Sigmoid colon (tissue), 7 donors: ENCODE results near the gene TAOK1. TPM values are rescaled to one million over a fixed set of nuclear protein-coding genes. Genes with fewer than 3 reads are reported as not detected.

Source experiments
- DNase-seq: peaks from one replicate; pipeline ENCODE4 v3.0.0-alpha.2; 2019
- H3K27ac ChIP-seq, 4 donors: fragments of 200-600 bp; sonication (generic); one replicate each; pipeline ENCODE4 v1.5.1; 2016 to 2019; ENCODE audit warnings: mild to moderate bottlenecking in 1 of 4
- H3K27me3 ChIP-seq, 3 donors: fragments of 200-600 bp; sonication (generic); one replicate each; pipeline ENCODE4 v1.5.1; 2019; ENCODE audit warnings: mild to moderate bottlenecking in 1 of 3
- H3K36me3 ChIP-seq, 4 donors: fragments of 200-600 bp; sonication (generic); one replicate each; pipeline ENCODE4 v1.5.1; 2016 to 2019
- H3K4me1 ChIP-seq, 4 donors: fragments of 200-600 bp; sonication (generic); one replicate each; pipeline ENCODE4 v1.5.1; 2017 to 2019
- H3K4me3 ChIP-seq, 4 donors: fragments of 200-600 bp; sonication (generic); one replicate each; pipeline ENCODE4 v1.5.1; 2017 to 2019; ENCODE audit warnings: mild to moderate bottlenecking in 2 of 4, moderate library complexity in 1 of 4
- H3K9me3 ChIP-seq, 4 donors: fragments of 200-600 bp in 3 of 4; sonication (generic) in 3 of 4; one replicate each; pipeline versions ENCODE4 v1.5.1 to v1.6.1; 2013 to 2019
- EP300 ChIP-seq, 4 donors: sonication (generic); formaldehyde crosslinking; IDR thresholded peaks; one replicate each; pipeline ENCODE4 v1.6.1; 2017; ENCODE audit warnings: antibody characterized with exemption in 4 of 4
- POLR2A ChIP-seq, 2 donors: fragments of 450-650 bp; IDR thresholded peaks; one replicate each; pipeline ENCODE4 v1.6.1; 2016; ENCODE audit warnings: antibody characterized with exemption in 2 of 2, mild to moderate bottlenecking in 2 of 2, moderate library complexity in 2 of 2
- POLR2AphosphoS5 ChIP-seq, 4 donors: sonication (generic); formaldehyde crosslinking; IDR thresholded peaks; one replicate each; pipeline ENCODE4 v1.6.1; 2017; ENCODE audit warnings: antibody characterized with exemption in 4 of 4
- WGBS, 2 donors: extraction: QIAGEN DNeasy Blood & Tissue Kit; methylation state at CpG; one replicate each; pipeline ENCODE4 v1.1.7; 2013; 5-methylcytosine and 5-hydroxymethylcytosine counted together
- intact Hi-C: fragments of 100-400 bp; cut with DNase I; formaldehyde crosslinking; loops from one replicate; pipeline ENCODE4 v1.15.1; 2023
- polyA plus RNA-seq, 3 donors: library from polyadenylated mRNA; stranded (reverse); fragments of 200-250 nt; gene quantifications; one replicate each; pipeline ENCODE4 v1.2.3, GENCODE V29; 2013
- total RNA-seq, 4 donors: library from RNA; depleted of rRNA; stranded (reverse); fragments of >200 nt; gene quantifications; one replicate each; pipeline ENCODE4 v1.1.0, GENCODE V29; 2016
- TF ChIP-seq, protein P1 (sequence below), 4 experiments: fragments of 450-650 bp in 3 of 4; fragments of 200-600 bp in 1 of 4; IDR thresholded peaks; one replicate each; pipeline ENCODE4 v1.5.1; 2016 to 2019; ENCODE audit warnings: antibody characterized with exemption in 4 of 4, mild to moderate bottlenecking in 3 of 4, moderate library complexity in 2 of 4
- donor health status: healthy with polysubstance abuse.
- donor health status: Bipolar disorder and iron deficiency.
- donor health status: healthy.

TAOK1 gene
- total and polyA plus RNA-seq, 7 donors: 3.6 to 65.4 (median 46.3) TPM

GRCh38 chr17:29570521-29570920 lies 180.4 kb downstream of the TAOK1 start:
- H3K27ac ChIP-seq: no peak overlapping the region
- peak; percentile 66 for DNase-seq

DNA sequence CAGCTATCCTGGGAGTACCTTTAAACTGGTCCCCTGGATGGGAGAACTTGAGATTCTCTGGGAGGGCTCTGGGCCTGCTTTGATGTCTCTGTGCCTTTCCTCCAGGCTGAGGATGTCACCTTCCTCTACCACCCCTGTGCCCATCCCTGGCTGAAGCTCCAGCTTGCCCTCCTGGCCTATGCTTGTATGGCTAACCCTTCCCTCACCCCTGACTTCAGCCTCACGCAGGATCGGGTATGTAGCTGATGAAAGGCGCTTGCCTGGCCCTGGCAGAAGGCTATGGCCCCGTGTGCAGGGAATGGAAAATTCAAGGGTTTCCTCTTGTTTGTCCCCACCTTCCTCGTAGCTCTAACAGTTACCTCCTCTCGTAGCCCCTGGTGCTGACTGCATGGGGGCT lies 181.3 kb downstream of the TAOK1 start:
- no peak overlapping the region for H3K4me3 ChIP-seq
- WGBS, 2 donors: 92 to 93% methylated on average over 6 of the region's 6 CpGs

More at GRCh38 chr17:29570521-29570920, 180.4 kb downstream of the TAOK1 start:
- TF ChIP-seq, protein P1, sequence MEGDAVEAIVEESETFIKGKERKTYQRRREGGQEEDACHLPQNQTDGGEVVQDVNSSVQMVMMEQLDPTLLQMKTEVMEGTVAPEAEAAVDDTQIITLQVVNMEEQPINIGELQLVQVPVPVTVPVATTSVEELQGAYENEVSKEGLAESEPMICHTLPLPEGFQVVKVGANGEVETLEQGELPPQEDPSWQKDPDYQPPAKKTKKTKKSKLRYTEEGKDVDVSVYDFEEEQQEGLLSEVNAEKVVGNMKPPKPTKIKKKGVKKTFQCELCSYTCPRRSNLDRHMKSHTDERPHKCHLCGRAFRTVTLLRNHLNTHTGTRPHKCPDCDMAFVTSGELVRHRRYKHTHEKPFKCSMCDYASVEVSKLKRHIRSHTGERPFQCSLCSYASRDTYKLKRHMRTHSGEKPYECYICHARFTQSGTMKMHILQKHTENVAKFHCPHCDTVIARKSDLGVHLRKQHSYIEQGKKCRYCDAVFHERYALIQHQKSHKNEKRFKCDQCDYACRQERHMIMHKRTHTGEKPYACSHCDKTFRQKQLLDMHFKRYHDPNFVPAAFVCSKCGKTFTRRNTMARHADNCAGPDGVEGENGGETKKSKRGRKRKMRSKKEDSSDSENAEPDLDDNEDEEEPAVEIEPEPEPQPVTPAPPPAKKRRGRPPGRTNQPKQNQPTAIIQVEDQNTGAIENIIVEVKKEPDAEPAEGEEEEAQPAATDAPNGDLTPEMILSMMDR (IDR thresholded peaks at IDR 0.05): no peak
- intact Hi-C loops: no loop called here
- Histone ChIP-seq H3K4me1 (peaks cover 0 to 60% (median 41%) of the 10 kb centered on the region in 4 donors), H3K4me3 (no peak overlapping the region), H3K36me3 (peaks cover 7 to 23% (median 15%) of the 10 kb centered on the region in 4 donors), H3K9me3 (no peaks in the 10 kb centered on the region), H3K27me3 (no peaks in the 10 kb centered on the region)
- WGBS, 2 donors: 35 to 75% methylated on average over 7 of the region's 7 CpGs

GRCh38 chr17:29571883-29572681 lies 181.9 kb downstream of the TAOK1 start:
- H3K27ac ChIP-seq: peak overlapping the region; percentile 40 to 60 (median 54)
- no peaks in the 10 kb centered on the region for H3K27me3 ChIP-seq
- WGBS, 2 donors: 76 to 84% methylated on average over 30 of the region's 30 CpGs
- intact Hi-C loops: no loop called here
- peak overlapping the region; percentile 5 to 48 (median 43) for H3K4me3 ChIP-seq
- TF ChIP-seq POLR2AphosphoS5 (IDR thresholded peaks at IDR 0.05): no peak
- no peak for TF ChIP-seq POLR2A (IDR thresholded peaks at IDR 0.05)
- no peak for TF ChIP-seq EP300 (IDR thresholded peaks at IDR 0.05)
- TF ChIP-seq, protein P1 (IDR thresholded peaks at IDR 0.05): no peak
- peaks cover 0 to 50% (median 31%) of the 10 kb centered on the region in 4 donors for H3K4me1 ChIP-seq
- H3K36me3 ChIP-seq: peaks cover 21 to 38% (median 27%) of the 10 kb centered on the region in 4 donors
- peak; percentile 64 for DNase-seq
- H3K9me3 ChIP-seq: no peaks in the 10 kb centered on the region

More for the DNA sequence above, 181.3 kb downstream of the TAOK1 start:
- TF ChIP-seq, protein P1 (IDR thresholded peaks at IDR 0.05): no peak
- no peak for TF ChIP-seq POLR2AphosphoS5 (IDR thresholded peaks at IDR 0.05)
- no peak for TF ChIP-seq POLR2A (IDR thresholded peaks at IDR 0.05)
- no peak for TF ChIP-seq EP300 (IDR thresholded peaks at IDR 0.05)
- no peaks in the 10 kb centered on the region for H3K9me3 ChIP-seq
- H3K36me3 ChIP-seq: peaks cover 16 to 32% (median 24%) of the 10 kb centered on the region in 4 donors
- no peaks in the 10 kb centered on the region for H3K27me3 ChIP-seq
- intact Hi-C loops: no loop called here
- DNase-seq: peak; percentile 46
- H3K4me1 ChIP-seq: peaks cover 0 to 51% (median 31%) of the 10 kb centered on the region in 4 donors
- H3K27ac ChIP-seq: peak overlapping the region in 1 of 4 donors; percentile 40

- TF ChIP-seq, protein P1 (IDR thresholded peaks at IDR 0.05): peak; percentile 39 to 87 (median 64)
- TF ChIP-seq POLR2A (IDR thresholded peaks at IDR 0.05): no peak
- TF ChIP-seq EP300 (IDR thresholded peaks at IDR 0.05): no peak
- no peak for TF ChIP-seq POLR2AphosphoS5 (IDR thresholded peaks at IDR 0.05)
- H3K27ac ChIP-seq: peak overlapping the region; percentile 40 to 60 (median 54)
- peak overlapping the region; percentile 5 to 48 (median 43) for H3K4me3 ChIP-seq
- H3K36me3 ChIP-seq: peaks cover 21 to 47% (median 28%) of the 10 kb centered on the region in 4 donors
- no peaks in the 10 kb centered on the region for H3K9me3 ChIP-seq
- 56 to 82% methylated on average over 62 of the region's 62 CpGs for WGBS, 2 donors
- peak; percentile 74 for DNase-seq
- intact Hi-C loops: no loop called here
- H3K4me1 ChIP-seq: peaks cover 0 to 50% (median 37%) of the 10 kb centered on the region in 4 donors
- no peaks in the 10 kb centered on the region for H3K27me3 ChIP-seq
Measured at GRCh38 chr17:29572691-29573557, 182.8 kb downstream of the TAOK1 start.
